Hematopoietic multipotent progenitor cell treated with erythropoietin and hydrocortisone succinate and interleukin-3 and kit ligand, for 17 days (in vitro differentiated cells): Measurements from ENCODE around the gene ISLR.

Experiments
- DNase-seq: peaks from one replicate; pipeline ENCODE4 v3.0.0-alpha.2; 2015; ENCODE audit warnings: low spot score

ISLR gene

GRCh38 chr15:74173380-74174218 is at the start of gene ISLR:
TSS of gene ISLR (plus strand) at chr15:74173710. CDS start at chr15:74174859, 1,149 bp downstream.
- no peak for DNase-seq

GRCh38 chr15:74124196-74124595 is 49.3 kb upstream of the ISLR start:
- DNase-seq: no peak

GRCh38 chr15:74124759-74125158 is 48.8 kb upstream of the ISLR start:
- DNase-seq: no peak

- peak; percentile 63 for DNase-seq
These were observed 46.1 kb upstream of the ISLR start for GRCh38 chr15:74127255-74127953.

- DNase-seq: no peak
These were observed 45.3 kb upstream of the ISLR start for GRCh38 chr15:74127954-74128784.

GRCh38 chr15:74128785-74129585 is 44.5 kb upstream of the ISLR start:
- no peak for DNase-seq

- no peak for DNase-seq
These were observed 43.8 kb upstream of the ISLR start for GRCh38 chr15:74129586-74130154.

- no peak for DNase-seq
These were observed 43.2 kb upstream of the ISLR start, which contains the start of gene ISLR2 for GRCh38 chr15:74130155-74130848. TSS of gene ISLR2 (plus strand) at chr15:74130586. CDS start at chr15:74132755, 2,169 bp downstream.

GRCh38 chr15:74130849-74131627 is 42.5 kb upstream of the ISLR start:
- no peak for DNase-seq

- DNase-seq: no peak
These were observed 41.7 kb upstream of the ISLR start for GRCh38 chr15:74131628-74132413.

- no peak for DNase-seq
These were observed 40.5 kb upstream of the ISLR start for GRCh38 chr15:74132681-74133651.

GRCh38 chr15:74133694-74134386 is 39.7 kb upstream of the ISLR start:
- DNase-seq: no peak

- DNase-seq: no peak
These were observed 39.0 kb upstream of the ISLR start for GRCh38 chr15:74134387-74135027.

GRCh38 chr15:74135041-74135565 is 38.4 kb upstream of the ISLR start:
- no peak for DNase-seq

GRCh38 chr15:74136540-74136813 is 37.0 kb upstream of the ISLR start:
- DNase-seq: no peak

- no peak for DNase-seq
These were observed 36.5 kb upstream of the ISLR start for GRCh38 chr15:74136814-74137536.
